DND-41 (cell line): ENCODE results near the gene SGCD.

ENCODE experiments used
- CTCF ChIP-seq: IDR thresholded peaks from 2 replicates; pipeline ENCODE4 v1.5.1; 2012; ENCODE audit warnings: borderline replicate concordance, low read length, moderate library complexity, mild to moderate bottlenecking; ENCODE audit not compliant: poor library complexity, severe bottlenecking; ENCODE audit errors: extremely low read depth
- EZH2 ChIP-seq: IDR thresholded peaks from 3 replicates; pipeline ENCODE4 v1.6.1; 2012; ENCODE audit warnings: borderline replicate concordance, low read depth, mild to moderate bottlenecking, moderate library complexity, low read length, inconsistent platforms; ENCODE audit not compliant: severe bottlenecking

- TF ChIP-seq CTCF: no peak
- TF ChIP-seq EZH2: no peak
Observed at GRCh38 chr5:156466871-156467270, 139.9 kb downstream of the SGCD start.
